OCI-LY1 (cell line): Measurements from ENCODE around the gene ACKR2.

Experiments used
- H2AFZ ChIP-seq: fragments of 200-600 bp; sonication (generic), shearing (Covaris generic); 2 replicates; pipeline ENCODE4 v1.6.0; 2014; ENCODE audit warnings: antibody characterized with exemption, mild to moderate bottlenecking, low read length
- H3F3A ChIP-seq: fragments of 200-600 bp; sonication (generic), shearing (Covaris generic); 2 replicates; pipeline ENCODE4 v1.6.0; 2014; ENCODE audit warnings: mild to moderate bottlenecking, antibody characterized with exemption, low read length, moderate library complexity; ENCODE audit not compliant: insufficient read depth
- H3K27ac ChIP-seq: fragments of 200-600 bp; sonication (generic); 2 replicates; pipeline ENCODE4 v1.5.1; 2014; ENCODE audit warnings: low read length, mixed run types, mild to moderate bottlenecking, low read depth; ENCODE audit not compliant: poor library complexity, severe bottlenecking
- H3K27me3 ChIP-seq: fragments of 200-600 bp; sonication (generic); 2 replicates; pipeline ENCODE4 v1.6.0; 2014; ENCODE audit warnings: antibody characterized with exemption, mild to moderate bottlenecking, low read length, moderate library complexity; ENCODE audit not compliant: insufficient read depth
- H3K36me3 ChIP-seq: fragments of 200-600 bp; sonication (generic); 2 replicates; pipeline ENCODE4 v1.6.1; 2014; ENCODE audit warnings: mild to moderate bottlenecking, antibody characterized with exemption, low read length, moderate library complexity, mixed read lengths; ENCODE audit not compliant: insufficient read depth
- H3K4me1 ChIP-seq: fragments of 200-600 bp; sonication (generic); 2 replicates; pipeline ENCODE4 v1.5.1; 2014; ENCODE audit warnings: mild to moderate bottlenecking, low read length, moderate library complexity; ENCODE audit not compliant: insufficient read depth, severe bottlenecking
- H3K4me2 ChIP-seq: fragments of 200-600 bp; sonication (generic), shearing (Covaris generic); 2 replicates; pipeline ENCODE4 v1.6.1; 2014; ENCODE audit warnings: low read length
- H3K4me3 ChIP-seq: fragments of 200-600 bp; sonication (generic); 2 replicates; pipeline ENCODE4 v1.5.1; 2014; ENCODE audit warnings: low read length, low read depth, mild to moderate bottlenecking, mixed read lengths; ENCODE audit not compliant: poor library complexity, severe bottlenecking
- H3K79me2 ChIP-seq: fragments of 200-600 bp; shearing (Covaris generic); 2 replicates; pipeline ENCODE4 v1.6.1; 2016; ENCODE audit warnings: mixed run types, low read length, mixed read lengths; ENCODE audit not compliant: insufficient read depth
- H3K9ac ChIP-seq: fragments of 200-600 bp; sonication (generic), shearing (Covaris generic); 2 replicates; pipeline ENCODE4 v1.6.1; 2014; ENCODE audit warnings: mild to moderate bottlenecking, low read length, mixed read lengths
- H3K9me2 ChIP-seq: fragments of 200-600 bp; sonication (generic), shearing (Covaris generic); 2 replicates; pipeline ENCODE4 v1.6.1; 2014; ENCODE audit warnings: low read depth, mild to moderate bottlenecking, low read length, mixed read lengths
- H3K9me3 ChIP-seq: fragments of 200-600 bp; shearing (Covaris generic); 2 replicates; pipeline ENCODE4 v1.6.1; 2014; ENCODE audit warnings: low read length, mixed read lengths
- H4K20me1 ChIP-seq: fragments of 200-600 bp; sonication (generic), shearing (Covaris generic); 2 replicates; pipeline ENCODE4 v1.6.0; 2016; ENCODE audit warnings: mild to moderate bottlenecking, low read length; ENCODE audit not compliant: insufficient read depth
- EZH2 ChIP-seq: fragments of 200-600 bp; sonication (generic), shearing (Covaris generic); IDR thresholded peaks from 2 replicates; pipeline ENCODE4 v1.8.0; 2017; ENCODE audit warnings: borderline replicate concordance, mixed run types, mild to moderate bottlenecking, antibody characterized with exemption, low read length, moderate library complexity, mixed read lengths
- TF ChIP-seq, protein P1 (sequence below): fragments of 200-600 bp; sonication (generic), shearing (Covaris generic); IDR thresholded peaks from 2 replicates; pipeline ENCODE4 v1.5.1; 2017; ENCODE audit warnings: mild to moderate bottlenecking, antibody characterized with exemption, low read length, moderate library complexity, mixed read lengths

The ACKR2 gene

DNA sequence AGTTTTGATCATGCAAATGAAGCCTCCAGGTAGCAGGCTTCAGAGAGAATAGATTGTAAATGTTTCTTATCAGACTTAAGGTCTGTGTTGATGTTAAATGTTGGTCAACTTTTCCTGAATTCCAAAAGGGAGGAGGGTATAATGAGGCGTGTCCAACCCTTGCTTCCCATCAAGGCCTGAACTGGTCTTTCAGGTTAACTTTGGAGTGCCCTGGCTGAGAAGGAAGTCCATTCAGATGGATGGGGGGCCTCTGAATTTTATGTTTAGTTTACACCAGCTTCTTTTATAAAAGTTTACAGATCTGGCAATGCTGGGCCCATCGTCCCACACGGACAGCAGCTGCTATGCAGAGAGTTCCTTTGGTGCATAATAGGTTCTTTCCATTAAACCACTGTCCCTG is 45.1 kb upstream of the ACKR2 start:
- no peaks in the 10 kb centered on the region for H3K9me2 ChIP-seq
- no peak overlapping the region for H3K9ac ChIP-seq
- no peaks in the 10 kb centered on the region for H3K79me2 ChIP-seq
- no peaks in the 10 kb centered on the region for H3F3A ChIP-seq
- no peak for TF ChIP-seq EZH2
- TF ChIP-seq, protein P1, sequence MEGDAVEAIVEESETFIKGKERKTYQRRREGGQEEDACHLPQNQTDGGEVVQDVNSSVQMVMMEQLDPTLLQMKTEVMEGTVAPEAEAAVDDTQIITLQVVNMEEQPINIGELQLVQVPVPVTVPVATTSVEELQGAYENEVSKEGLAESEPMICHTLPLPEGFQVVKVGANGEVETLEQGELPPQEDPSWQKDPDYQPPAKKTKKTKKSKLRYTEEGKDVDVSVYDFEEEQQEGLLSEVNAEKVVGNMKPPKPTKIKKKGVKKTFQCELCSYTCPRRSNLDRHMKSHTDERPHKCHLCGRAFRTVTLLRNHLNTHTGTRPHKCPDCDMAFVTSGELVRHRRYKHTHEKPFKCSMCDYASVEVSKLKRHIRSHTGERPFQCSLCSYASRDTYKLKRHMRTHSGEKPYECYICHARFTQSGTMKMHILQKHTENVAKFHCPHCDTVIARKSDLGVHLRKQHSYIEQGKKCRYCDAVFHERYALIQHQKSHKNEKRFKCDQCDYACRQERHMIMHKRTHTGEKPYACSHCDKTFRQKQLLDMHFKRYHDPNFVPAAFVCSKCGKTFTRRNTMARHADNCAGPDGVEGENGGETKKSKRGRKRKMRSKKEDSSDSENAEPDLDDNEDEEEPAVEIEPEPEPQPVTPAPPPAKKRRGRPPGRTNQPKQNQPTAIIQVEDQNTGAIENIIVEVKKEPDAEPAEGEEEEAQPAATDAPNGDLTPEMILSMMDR, result no peak
- no peak overlapping the region for H2AFZ ChIP-seq
- no peak overlapping the region for H3K4me3 ChIP-seq
- H3K4me1 ChIP-seq, result no peaks in the 10 kb centered on the region
- H3K27me3 ChIP-seq, result no peaks in the 10 kb centered on the region
- no peak overlapping the region for H3K27ac ChIP-seq
- no peak overlapping the region for H3K4me2 ChIP-seq
- H3K9me3 ChIP-seq, result no peaks in the 10 kb centered on the region
- no peaks in the 10 kb centered on the region for H3K36me3 ChIP-seq
- no peaks in the 10 kb centered on the region for H4K20me1 ChIP-seq

DNA sequence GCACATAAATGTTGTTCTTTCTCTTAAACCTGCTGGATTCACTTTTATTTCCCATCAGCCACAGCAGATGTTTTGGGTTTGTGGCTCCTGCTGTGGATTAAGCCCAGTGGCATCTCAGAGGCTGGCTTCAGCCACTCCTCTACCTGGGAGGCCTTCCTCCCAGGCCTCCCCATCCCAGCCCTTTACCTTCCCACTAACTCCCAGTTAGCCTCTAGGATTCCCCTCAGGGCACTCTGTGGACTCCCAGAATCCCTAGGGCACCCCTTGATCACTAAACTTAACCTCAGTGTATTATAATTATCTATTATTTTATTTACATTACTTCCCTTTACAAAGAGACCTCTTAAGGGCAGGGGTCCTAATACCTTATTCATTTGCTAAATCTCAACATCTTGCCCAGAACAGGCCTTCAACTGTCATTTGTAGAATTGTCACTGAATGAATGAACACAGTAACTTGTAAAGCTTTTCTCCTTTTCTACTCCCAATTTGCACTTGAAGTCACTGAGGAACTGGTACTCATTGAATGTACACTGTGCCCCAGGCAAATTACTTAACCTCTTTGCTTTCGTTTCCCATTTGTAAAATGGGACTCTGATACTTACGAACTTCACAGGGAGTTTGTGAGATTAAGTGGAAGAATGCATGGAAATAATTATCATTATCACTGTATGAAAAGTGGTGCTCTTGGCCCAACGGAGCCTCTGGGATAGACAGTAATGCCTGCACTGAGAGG is 44.5 kb upstream of the ACKR2 start:
- Histone ChIP-seq H2AFZ (no peak overlapping the region), H3K79me2 (no peaks in the 10 kb centered on the region), H3K4me2 (no peak overlapping the region), H3K9me2 (no peaks in the 10 kb centered on the region), H3K9ac (no peak overlapping the region), H3K4me1 (no peaks in the 10 kb centered on the region), H3K4me3 (no peak overlapping the region), H3F3A (no peaks in the 10 kb centered on the region), H3K27ac (no peak overlapping the region), H3K36me3 (no peaks in the 10 kb centered on the region), H3K27me3 (no peaks in the 10 kb centered on the region), H3K9me3 (no peaks in the 10 kb centered on the region), H4K20me1 (no peaks in the 10 kb centered on the region)
- TF ChIP-seq, protein P1, result no peak
- no peak for TF ChIP-seq EZH2

DNA sequence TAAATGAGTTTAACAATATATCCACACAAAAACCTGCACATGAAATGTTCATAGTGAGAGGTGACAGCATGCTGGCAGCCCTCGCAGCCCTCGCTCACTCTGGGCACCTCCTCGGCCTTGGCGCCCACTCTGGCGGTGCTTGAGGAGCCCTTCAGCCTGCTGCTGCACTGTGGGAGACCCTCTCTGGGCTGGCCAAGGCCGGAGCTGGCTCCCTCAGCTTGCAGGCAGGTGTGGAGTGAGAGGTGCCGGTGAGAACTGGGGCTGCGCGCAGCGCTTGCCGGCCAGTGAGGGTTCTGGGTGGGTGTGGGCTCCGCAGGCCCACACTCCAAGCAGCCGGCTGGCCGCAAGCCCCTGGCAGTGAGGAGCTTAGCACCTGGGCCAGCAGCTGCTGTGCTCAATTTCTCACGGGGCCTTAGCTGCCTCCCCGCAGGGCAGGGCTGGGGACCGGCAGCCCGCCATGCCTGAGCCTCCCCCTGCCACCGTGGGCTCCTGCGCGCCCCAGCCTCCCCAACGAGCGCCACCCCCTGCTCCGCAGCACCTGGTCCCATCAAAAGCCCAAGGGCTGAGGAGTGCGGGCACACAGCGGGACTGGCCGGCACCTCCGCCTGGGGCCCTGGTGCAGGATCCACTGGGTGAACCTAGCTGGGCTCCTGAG is 39.6 kb upstream of the ACKR2 start:
- H3K9me3 ChIP-seq, result no peaks in the 10 kb centered on the region
- no peak overlapping the region for H3K9ac ChIP-seq
- no peaks in the 10 kb centered on the region for H3K27me3 ChIP-seq
- no peaks in the 10 kb centered on the region for H3K36me3 ChIP-seq
- H3K4me2 ChIP-seq, result no peak overlapping the region
- H3F3A ChIP-seq, result no peaks in the 10 kb centered on the region
- H3K9me2 ChIP-seq, result no peaks in the 10 kb centered on the region
- H3K4me1 ChIP-seq, result peaks cover 14% of the 10 kb centered on the region
- no peak overlapping the region for H3K27ac ChIP-seq
- no peak overlapping the region for H3K4me3 ChIP-seq
- TF ChIP-seq, protein P1, result no peak
- no peak for TF ChIP-seq EZH2
- H3K79me2 ChIP-seq, result no peaks in the 10 kb centered on the region
- H4K20me1 ChIP-seq, result no peaks in the 10 kb centered on the region
- no peak overlapping the region for H2AFZ ChIP-seq
